HG02840 (cell line): ENCODE data around the gene FASTKD1.

Experiments used
- ATAC-seq: cut with Tn5 transposase; IDR thresholded peaks from one replicate; pipeline ENCODE4 v1.9.1; 2021; ENCODE audit warnings: mild to moderate bottlenecking, moderate library complexity, moderate number of reproducible peaks; ENCODE audit not compliant: unreplicated experiment, low FRiP score

Gene FASTKD1

DNA sequence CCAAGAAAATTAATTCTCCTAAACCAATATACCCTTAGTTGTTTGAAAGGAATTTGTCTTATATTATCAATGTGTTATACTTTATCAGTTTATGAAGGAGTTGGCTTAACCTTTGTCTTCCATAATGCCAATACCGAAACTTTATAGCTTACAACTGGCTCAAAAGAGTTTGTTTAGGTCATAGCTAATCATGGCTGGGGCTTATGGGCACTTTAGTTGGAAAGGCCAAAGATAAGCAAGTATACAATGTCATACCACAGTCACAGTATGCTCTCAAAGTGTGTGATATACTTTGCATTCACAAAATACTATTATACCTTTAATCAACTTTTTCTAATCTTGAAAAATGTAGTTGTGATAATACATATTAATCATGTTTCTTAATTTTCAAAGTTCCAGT, 61.8 kb downstream of the FASTKD1 start:
- ATAC-seq, result no peak

DNA sequence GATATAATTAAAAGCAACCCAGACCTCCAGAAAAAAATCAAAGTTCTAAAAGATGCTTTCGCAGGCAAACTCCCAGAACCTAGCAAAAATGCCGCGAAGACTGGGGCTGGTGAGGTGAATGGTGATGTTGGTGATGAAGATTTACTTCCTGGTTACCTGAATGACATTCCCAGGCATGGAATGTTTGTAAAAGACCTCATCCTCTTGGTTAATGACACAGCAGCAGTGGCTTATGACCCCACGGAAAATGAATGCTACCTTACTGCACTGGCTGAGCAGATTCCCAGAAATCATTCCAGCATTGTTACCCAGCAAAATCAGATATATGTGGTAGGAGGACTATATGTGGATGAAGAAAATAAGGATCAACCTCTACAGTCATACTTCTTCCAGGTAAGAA, 63.2 kb downstream of the FASTKD1 start:
- ATAC-seq, result no peak

DNA sequence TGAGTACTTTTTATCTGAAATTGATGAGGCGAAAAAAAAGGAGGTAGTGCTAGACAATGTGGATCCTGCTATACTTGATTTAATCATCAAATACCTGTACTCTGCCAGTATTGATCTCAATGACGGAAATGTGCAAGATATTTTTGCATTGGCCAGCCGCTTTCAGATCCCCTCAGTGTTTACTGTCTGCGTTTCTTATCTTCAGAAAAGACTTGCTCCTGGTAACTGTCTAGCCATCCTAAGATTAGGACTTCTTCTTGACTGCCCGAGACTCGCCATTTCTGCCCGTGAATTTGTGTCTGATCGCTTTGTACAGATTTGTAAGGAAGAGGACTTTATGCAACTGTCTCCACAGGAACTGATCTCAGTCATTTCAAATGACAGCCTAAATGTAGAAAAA, 63.7 kb downstream of the FASTKD1 start:
- no peak for ATAC-seq

DNA sequence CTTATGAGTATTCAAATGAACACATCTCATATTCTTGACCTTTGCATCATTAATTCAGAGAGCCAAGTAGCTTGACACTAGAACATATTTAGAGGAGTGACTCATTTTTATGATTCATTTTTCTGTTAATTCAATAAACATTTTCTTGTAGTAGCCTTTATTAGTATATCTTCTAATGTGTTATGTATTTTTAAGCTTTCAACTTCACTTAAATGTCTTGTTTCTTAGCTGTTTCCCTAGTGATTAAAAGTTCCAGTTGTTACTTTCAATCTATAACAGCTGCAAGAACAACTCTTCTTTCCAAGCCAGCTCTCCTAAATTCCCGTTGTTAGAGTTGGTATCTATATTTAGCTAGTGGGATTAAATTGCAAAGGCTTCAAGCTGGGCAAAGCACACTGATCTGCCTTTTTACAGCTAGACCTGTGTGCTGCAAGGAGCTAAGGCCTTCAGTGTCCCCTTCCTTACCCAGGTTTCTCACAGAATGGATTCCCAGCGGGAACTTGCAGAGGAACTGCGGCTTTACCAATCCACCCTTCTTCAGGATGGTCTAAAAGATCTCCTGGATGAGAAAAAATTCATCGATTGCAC, 64.3 kb downstream of the FASTKD1 start, which contains the start of gene KLHL41:
Gene KLHL41, plus strand, starts transcription at position 405 of the 588 bp plus-strand sequence. Its CDS starts 77 bp downstream, at position 482.
- ATAC-seq, result no peak

DNA sequence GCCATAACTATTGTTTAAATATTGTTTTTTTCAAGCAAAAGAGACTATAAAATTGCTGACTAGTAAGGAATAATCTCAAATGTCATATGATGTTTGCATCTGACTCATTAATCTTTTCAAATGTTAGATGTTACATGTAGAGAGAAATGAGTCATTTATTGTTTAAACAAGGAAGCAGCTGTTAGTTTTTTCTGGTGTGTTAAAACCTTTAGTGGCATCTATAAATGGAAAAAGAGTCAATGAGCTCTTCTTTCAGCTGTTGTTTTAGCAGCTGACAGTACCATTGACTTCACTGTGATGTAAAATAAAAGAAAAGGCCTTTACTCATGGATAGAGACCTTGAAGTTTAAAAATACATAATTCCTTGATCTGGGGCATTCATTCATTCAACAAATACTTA, 66.0 kb downstream of the FASTKD1 start:
- no peak for ATAC-seq

DNA sequence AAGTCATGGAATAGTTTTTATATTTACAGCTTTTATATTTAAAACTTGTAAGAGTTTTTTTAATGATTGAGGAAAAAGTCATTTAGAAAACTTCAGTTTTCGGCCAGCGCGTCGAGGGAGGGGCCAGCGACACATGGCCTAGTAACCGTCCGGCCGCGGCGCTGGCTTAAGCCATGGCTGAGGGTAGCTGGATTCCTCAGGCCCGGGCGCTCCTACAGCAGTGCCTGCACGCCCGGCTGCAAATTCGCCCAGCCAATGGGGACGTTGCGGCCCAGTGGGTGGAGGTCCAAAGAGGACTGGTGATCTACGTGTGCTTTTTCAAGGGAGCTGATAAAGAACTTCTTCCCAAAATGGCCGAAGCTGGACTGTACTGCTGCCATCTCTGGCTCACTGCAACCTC, 69.0 kb downstream of the FASTKD1 start:
- ATAC-seq, result no peak

DNA sequence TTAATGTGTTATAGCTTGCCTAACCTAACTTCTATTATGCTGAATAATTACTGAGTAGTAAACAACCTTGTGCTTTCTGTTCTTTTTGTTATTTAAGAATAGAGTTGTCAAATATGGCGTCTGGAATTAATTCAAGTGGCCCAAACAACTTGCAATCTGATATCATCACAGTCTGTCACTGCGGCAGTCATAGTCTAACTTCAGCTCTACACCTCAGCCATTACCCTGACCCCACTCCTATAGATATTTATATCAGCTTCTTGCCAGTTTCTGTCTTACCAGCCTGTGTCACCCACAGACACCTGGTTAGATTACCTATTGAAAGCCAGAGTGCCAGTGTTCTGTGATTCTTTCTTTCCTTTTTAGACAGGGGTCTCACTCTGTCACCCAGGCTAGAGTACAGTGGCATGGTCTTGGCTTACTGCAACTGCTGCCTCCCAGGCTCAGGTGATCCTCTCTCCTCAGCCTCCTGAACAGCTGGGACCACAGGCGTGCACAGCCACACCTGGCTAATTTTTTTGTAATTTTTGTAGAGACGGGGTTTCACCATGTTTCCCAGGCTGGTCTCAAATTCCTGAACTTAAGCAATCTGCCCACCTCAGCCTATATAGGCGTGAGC, 78.2 kb downstream of the FASTKD1 start:
- ATAC-seq, result no peak

DNA sequence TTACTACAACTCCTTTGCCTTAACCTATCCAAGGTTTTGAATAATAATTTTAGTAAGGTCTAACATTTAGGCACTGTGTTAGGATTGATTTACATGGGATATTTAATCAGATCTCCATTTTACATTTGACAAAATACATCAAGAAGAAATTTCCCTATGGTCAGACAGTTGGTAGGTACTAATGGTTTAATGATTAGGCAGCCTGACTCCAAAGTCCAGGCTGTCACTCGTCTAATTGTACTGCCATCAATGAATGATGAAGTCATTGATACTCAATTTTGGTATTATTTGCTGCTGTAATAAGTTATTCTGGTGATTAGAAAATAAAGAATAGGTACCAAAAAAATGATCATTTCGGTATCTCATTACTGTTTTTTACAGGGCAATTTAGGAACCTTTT, 80.3 kb downstream of the FASTKD1 start:
- ATAC-seq, result no peak

DNA sequence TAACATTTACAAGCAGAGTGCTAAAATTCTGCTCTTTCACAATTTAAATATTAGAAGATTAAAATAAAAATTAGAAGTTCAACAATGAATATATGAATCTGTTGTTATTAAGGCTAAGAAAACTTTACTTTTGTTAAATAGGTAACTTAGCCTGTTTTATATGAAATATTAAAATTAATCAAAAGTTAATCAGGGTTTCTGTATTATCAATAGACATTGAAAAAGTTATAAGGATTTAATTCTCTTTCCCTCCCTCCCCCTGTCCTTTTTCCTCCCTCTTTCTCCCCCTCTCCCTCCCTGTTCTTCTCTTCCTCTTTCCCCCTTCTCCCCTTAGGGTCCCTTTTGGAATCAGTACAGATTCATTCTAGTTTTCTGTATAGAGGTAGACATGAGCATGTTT, 82.3 kb downstream of the FASTKD1 start:
- ATAC-seq, result no peak

DNA sequence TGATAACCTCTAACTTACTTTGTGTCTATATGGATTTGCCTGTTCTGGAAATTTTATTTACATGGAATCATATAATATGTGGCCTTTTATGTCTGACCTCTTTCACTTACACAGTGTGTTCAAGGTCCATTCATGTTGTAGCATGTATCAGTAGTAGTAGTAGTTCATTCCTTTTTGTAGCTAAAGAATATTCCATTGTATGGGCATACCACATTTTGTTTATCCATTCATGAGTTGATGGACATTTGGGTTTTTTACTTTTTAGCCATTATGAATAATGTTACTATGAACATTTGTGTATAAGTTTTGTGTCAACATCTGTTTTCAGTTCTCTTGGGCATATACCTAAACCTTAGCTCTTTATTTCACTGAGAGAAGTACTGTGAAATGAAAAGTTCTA, 82.8 kb downstream of the FASTKD1 start:
- no peak for ATAC-seq

DNA sequence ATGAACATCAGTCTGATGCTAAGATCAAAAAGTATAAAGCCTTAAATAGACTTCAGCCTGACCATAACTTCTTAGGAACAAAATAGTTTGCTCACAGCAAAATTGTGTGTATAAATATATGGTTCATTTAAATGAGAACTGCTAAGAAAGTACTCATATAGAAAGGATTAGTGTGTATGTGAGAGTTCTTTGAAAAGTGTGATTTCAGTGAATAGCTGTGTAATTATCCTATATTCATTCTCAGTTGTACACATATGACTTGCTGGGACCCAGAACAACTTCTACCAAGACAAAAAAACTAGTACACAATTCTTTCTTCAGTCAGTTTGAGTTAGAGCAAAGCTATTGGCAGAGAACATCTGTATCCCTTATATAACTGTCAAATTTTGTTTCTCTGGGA, 87.2 kb downstream of the FASTKD1 start:
- ATAC-seq, result no peak

DNA sequence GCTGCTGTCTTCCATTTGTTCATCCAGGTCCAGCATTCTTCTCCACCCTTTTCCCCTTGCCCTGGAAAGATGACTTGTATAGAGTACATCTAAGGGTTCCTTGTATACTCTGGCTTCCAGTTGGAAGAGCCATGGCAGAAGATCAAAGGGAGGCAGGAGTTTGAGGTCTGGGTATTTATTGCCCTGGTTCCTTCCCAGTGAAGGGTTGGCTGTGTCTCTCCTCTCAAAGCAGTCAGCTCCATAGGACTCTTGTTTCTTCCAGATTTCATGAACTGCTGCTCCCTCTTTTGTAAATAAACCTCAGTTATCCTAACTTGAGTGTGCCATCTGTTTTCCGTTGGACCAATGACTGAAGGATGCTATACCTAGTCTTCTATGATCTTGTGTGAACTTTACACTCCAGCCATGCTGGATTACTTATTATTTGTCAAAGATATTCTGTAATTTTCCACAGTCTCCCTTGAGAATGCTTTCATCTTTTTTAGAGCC, 88.0 kb downstream of the FASTKD1 start:
- ATAC-seq, result no peak

DNA sequence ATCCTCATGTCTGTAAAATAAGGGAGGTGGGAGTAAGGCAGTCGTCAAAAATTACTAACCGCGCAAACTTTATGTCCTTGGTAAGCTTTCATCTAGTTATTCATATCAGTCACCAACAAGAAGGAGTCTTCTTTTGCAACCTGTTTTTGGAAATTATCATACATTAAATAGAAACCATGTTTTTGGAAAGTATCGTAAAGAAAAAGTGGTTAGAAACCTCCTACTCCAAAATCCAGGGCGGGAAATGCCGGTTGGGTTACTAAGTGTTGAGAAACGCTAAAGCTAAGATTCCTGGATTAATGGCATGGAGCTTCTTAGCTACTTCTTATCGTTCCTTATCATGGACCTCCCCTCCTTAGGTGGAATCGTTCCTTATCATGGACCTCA, 93.6 kb downstream of the FASTKD1 start:
- no peak for ATAC-seq
